Suprapubic skin (tissue), 4 donors: ENCODE measurements around the gene RUSC2. TPM values are rescaled to one million over a fixed set of nuclear protein-coding genes. Genes with fewer than 3 reads are reported as not detected.
"Not testable (repeated sequence)": the region's sequence is repeated elsewhere in the genome, so short reads cannot be mapped to it uniquely, and the experiment has no call there.

Source experiments
- DNase-seq, 2 donors: peaks; one replicate each; pipeline ENCODE4 v3.0.0-alpha.2; 2019; ENCODE audit warnings: low spot score in 2 of 2
- H3K27ac ChIP-seq: fragments of 200-600 bp; sonication (generic); one replicate; pipeline ENCODE4 v1.5.1; 2019
- H3K27me3 ChIP-seq: fragments of 200-600 bp; sonication (generic); one replicate; pipeline ENCODE4 v1.5.1; 2019
- H3K36me3 ChIP-seq: fragments of 200-600 bp; sonication (generic); one replicate; pipeline ENCODE4 v1.5.1; 2019
- H3K4me1 ChIP-seq: fragments of 200-600 bp; sonication (generic); one replicate; pipeline ENCODE4 v1.5.1; 2019
- H3K4me3 ChIP-seq: fragments of 200-600 bp; sonication (generic); one replicate; pipeline ENCODE4 v1.5.1; 2019; ENCODE audit warnings: mild to moderate bottlenecking
- H3K9me3 ChIP-seq: fragments of 200-600 bp; sonication (generic); one replicate; pipeline ENCODE4 v1.5.1; 2019
- EP300 ChIP-seq: sonication (generic); formaldehyde crosslinking; IDR thresholded peaks from one replicate; pipeline ENCODE4 v1.6.1; 2017; ENCODE audit warnings: antibody characterized with exemption
- POLR2A ChIP-seq, 2 donors: fragments of 450-650 bp; IDR thresholded peaks; one replicate each; pipeline ENCODE4 v1.6.1; 2017; ENCODE audit warnings: antibody characterized with exemption in 2 of 2, mild to moderate bottlenecking in 2 of 2, moderate library complexity in 2 of 2
- POLR2AphosphoS5 ChIP-seq, 3 donors: sonication (generic); formaldehyde crosslinking; IDR thresholded peaks; one replicate each; pipeline ENCODE4 v1.6.1; 2017; ENCODE audit warnings: antibody characterized with exemption in 3 of 3
- WGBS: methylation state at CpG from one replicate; pipeline ENCODE4 v1.1.5; 2018; 5-methylcytosine and 5-hydroxymethylcytosine counted together
- total RNA-seq, 4 donors: library from RNA; depleted of rRNA; stranded (reverse); fragments of >200 nt; gene quantifications; one replicate each; pipeline ENCODE4 v1.1.0, GENCODE V29; 2016
- TF ChIP-seq, protein P1 (sequence below), 2 donors: fragments of 200-600 bp in 1 of 2; fragments of 450-650 bp in 1 of 2; sonication (generic) in 1 of 2; IDR thresholded peaks; one replicate each; pipeline ENCODE4 v1.5.1; 2016 to 2019; ENCODE audit warnings: antibody characterized with exemption in 2 of 2, mild to moderate bottlenecking in 1 of 2, moderate library complexity in 1 of 2

The RUSC2 gene
- total RNA-seq, 4 donors from 2014 or later = 17.5 to 22.3 (median 19.0) TPM

- Histone ChIP-seq H3K27me3 (no peaks in the 10 kb centered on the region), H3K4me3 (peak overlapping the region; percentile 6), H3K9me3 (no peaks in the 10 kb centered on the region), H3K4me1 (peaks cover 39% of the 10 kb centered on the region), H3K36me3 (no peaks in the 10 kb centered on the region), H3K27ac (peak overlapping the region; percentile 54)
- DNase-seq = no peak
- no peak for TF ChIP-seq EP300
- no peak for TF ChIP-seq POLR2A (IDR thresholded peaks at IDR 0.05)
- TF ChIP-seq, protein P1, sequence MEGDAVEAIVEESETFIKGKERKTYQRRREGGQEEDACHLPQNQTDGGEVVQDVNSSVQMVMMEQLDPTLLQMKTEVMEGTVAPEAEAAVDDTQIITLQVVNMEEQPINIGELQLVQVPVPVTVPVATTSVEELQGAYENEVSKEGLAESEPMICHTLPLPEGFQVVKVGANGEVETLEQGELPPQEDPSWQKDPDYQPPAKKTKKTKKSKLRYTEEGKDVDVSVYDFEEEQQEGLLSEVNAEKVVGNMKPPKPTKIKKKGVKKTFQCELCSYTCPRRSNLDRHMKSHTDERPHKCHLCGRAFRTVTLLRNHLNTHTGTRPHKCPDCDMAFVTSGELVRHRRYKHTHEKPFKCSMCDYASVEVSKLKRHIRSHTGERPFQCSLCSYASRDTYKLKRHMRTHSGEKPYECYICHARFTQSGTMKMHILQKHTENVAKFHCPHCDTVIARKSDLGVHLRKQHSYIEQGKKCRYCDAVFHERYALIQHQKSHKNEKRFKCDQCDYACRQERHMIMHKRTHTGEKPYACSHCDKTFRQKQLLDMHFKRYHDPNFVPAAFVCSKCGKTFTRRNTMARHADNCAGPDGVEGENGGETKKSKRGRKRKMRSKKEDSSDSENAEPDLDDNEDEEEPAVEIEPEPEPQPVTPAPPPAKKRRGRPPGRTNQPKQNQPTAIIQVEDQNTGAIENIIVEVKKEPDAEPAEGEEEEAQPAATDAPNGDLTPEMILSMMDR (IDR thresholded peaks at IDR 0.05) = no peak
- no peak for TF ChIP-seq POLR2AphosphoS5 (IDR thresholded peaks at IDR 0.05)
- 60% methylated on average over 10 of the region's 10 CpGs for WGBS
These were observed 1.9 kb upstream of the RUSC2 start for GRCh38 chr9:35488021-35488420.

GRCh38 chr9:35488566-35489312 is 1.2 kb upstream of the RUSC2 start:
- TF ChIP-seq POLR2A (IDR thresholded peaks at IDR 0.05) = no peak
- TF ChIP-seq POLR2AphosphoS5 (IDR thresholded peaks at IDR 0.05) = no peak
- TF ChIP-seq, protein P1 (IDR thresholded peaks at IDR 0.05) = no peak
- TF ChIP-seq EP300 = no peak
- Histone ChIP-seq H3K4me3 (peak overlapping the region; percentile 93), H3K4me1 (peaks cover 39% of the 10 kb centered on the region), H3K27me3 (no peaks in the 10 kb centered on the region), H3K9me3 (peaks cover 2% of the 10 kb centered on the region), H3K27ac (peak overlapping the region; percentile 95), H3K36me3 (no peaks in the 10 kb centered on the region)
- 67% methylated on average over 10 of the region's 10 CpGs for WGBS
- no peak for DNase-seq

- no peaks in the 10 kb centered on the region for H3K36me3 ChIP-seq
- peaks cover 2% of the 10 kb centered on the region for H3K9me3 ChIP-seq
- TF ChIP-seq, protein P1 (IDR thresholded peaks at IDR 0.05) = peak in 1 of 2 donors; percentile 14
- TF ChIP-seq EP300 = no peak
- no peak for TF ChIP-seq POLR2AphosphoS5 (IDR thresholded peaks at IDR 0.05)
- H3K27ac ChIP-seq = peak overlapping the region; percentile 95
- WGBS = 4% methylated on average over 31 of the region's 44 CpGs
- no peaks in the 10 kb centered on the region for H3K27me3 ChIP-seq
- peak in 1 of 2 donors; percentile 74 for DNase-seq
- peak overlapping the region; percentile 93 for H3K4me3 ChIP-seq
- peaks cover 39% of the 10 kb centered on the region for H3K4me1 ChIP-seq
These were observed 421 bp downstream of the RUSC2 start for GRCh38 chr9:35490155-35490909.

GRCh38 chr9:35490910-35491465 is 1.1 kb downstream of the RUSC2 start:
- peaks cover 39% of the 10 kb centered on the region for H3K4me1 ChIP-seq
- H3K36me3 ChIP-seq = no peaks in the 10 kb centered on the region
- WGBS = 42% methylated on average over 12 of the region's 12 CpGs
- no peaks in the 10 kb centered on the region for H3K27me3 ChIP-seq
- H3K9me3 ChIP-seq = peaks cover 2% of the 10 kb centered on the region
- peak overlapping the region; percentile 93 for H3K4me3 ChIP-seq
- TF ChIP-seq, protein P1 (IDR thresholded peaks at IDR 0.05) = no peak
- TF ChIP-seq EP300 = no peak
- TF ChIP-seq POLR2A (IDR thresholded peaks at IDR 0.05) = no peak
- TF ChIP-seq POLR2AphosphoS5 (IDR thresholded peaks at IDR 0.05) = no peak
- H3K27ac ChIP-seq = peak overlapping the region; percentile 95
- DNase-seq = no peak

DNA sequence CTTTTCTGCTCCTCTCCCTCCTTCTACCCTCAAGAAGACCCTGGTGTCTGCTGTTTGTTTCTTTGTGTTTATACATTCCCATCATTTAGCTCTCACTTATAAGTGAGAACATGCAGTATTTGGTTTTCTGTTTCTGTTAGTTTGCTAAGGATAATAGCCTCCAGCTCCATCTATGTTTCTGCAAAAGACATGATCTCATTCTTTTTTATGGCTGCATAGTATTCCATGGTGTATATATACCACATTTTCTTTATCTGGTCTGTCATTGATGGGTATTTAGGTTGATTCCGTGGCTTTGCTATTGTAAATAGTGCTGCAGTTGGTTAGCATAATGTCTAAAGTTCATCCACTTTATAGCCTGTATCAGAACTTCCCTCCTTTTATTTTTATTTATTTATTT is 3.2 kb downstream of the RUSC2 start:
- not testable (repeated sequence) for H3K9me3 ChIP-seq, DNase-seq, H3K27me3 ChIP-seq, H3K36me3 ChIP-seq, H3K4me3 ChIP-seq, H3K27ac ChIP-seq
- H3K4me1 ChIP-seq = peaks cover 39% of the 10 kb centered on the region
- 86% methylated on average over 1 of the region's 1 CpG for WGBS
